ENCODE data around the gene PHKB. TPM values are rescaled to one million over a fixed set of nuclear protein-coding genes. Genes with fewer than 3 reads are reported as not detected.
"Not testable (repeated sequence)": the region's sequence is repeated elsewhere in the genome, so short reads cannot be mapped to it uniquely, and the experiment has no call there.

Gene PHKB
- total and polyA plus RNA-seq, 2 donors (not counting 1 experiment from before 2014, with no cell fraction given): 50.4 to 223 TPM

- intact Hi-C loops (cut with micrococcal nuclease); H3K4me3 Mint-ChIP-seq; H3K4me3 ChIP-seq (ENCODE audit: control extremely low read depth in 1 of 5, extremely low read depth in 1 of 5, insufficient read depth in 1 of 5, low read depth in 2 of 5, low read length in 4 of 5); H3K4me1 ChIP-seq (ENCODE audit: control insufficient read depth in 2 of 2, insufficient read depth in 2 of 2, low read length in 2 of 2); ATAC-seq (ENCODE audit: low read depth); H4K20me1 ChIP-seq (ENCODE audit: control insufficient read depth, insufficient read depth, low read length, poor library complexity, severe bottlenecking); H3K27ac ChIP-seq (ENCODE audit: low read length in 2 of 2); POLR2A ChIA-PET; H3K27me3 Mint-ChIP-seq; H3K27ac Mint-ChIP-seq; CTCF ChIA-PET; H2AFZ ChIP-seq (ENCODE audit: insufficient read depth, low read depth, low read length, poor library complexity, severe bottlenecking); H3K27me3 ChIP-seq (replicated peaks in 1 of 4; ENCODE audit: control extremely low read depth in 1 of 4, control insufficient read depth in 3 of 4, insufficient read depth in 4 of 4, low read length in 3 of 4); H3K4me2 ChIP-seq (replicated peaks; ENCODE audit: low read depth, low read length, poor library complexity, severe bottlenecking); H3K4me1 Mint-ChIP-seq; DNase-seq; H3K9ac ChIP-seq (ENCODE audit: low read length): not testable (repeated sequence)
- H3K9me3 Mint-ChIP-seq (ENCODE audit: insufficient read depth): peaks cover 17% of the 10 kb centered on the region
- Histone ChIP-seq H3K79me2 (ENCODE audit: control insufficient read depth, insufficient read depth, low read length) (peaks cover 25% of the 10 kb centered on the region), H3K9me3 (ENCODE audit: control extremely low read depth in 1 of 3, control insufficient read depth in 2 of 3, insufficient read depth in 1 of 3, low read length in 2 of 3) (peaks cover 3 to 24% (median 9%) of the 10 kb centered on the region in 3 donors), H3K36me3 (replicated peaks in 1 of 2; ENCODE audit: control extremely low read depth in 1 of 2, control insufficient read depth in 1 of 2, extremely low read depth in 1 of 2, insufficient read depth in 2 of 2, low read length in 1 of 2) (peaks cover 4 to 39% of the 10 kb centered on the region in 2 experiments)
- 93% methylated on average over 3 of the region's 6 CpGs for WGBS (ENCODE audit: insufficient coverage)
Measured at GRCh38 chr16:47544255-47544654, 83.1 kb downstream of the PHKB start.

GRCh38 chr16:47551185-47551584 is 90.1 kb downstream of the PHKB start:
- DNase-seq; H4K20me1 ChIP-seq (ENCODE audit: control insufficient read depth, insufficient read depth, low read length, poor library complexity, severe bottlenecking); intact Hi-C loops (cut with micrococcal nuclease); H3K27ac ChIP-seq (ENCODE audit: low read length in 2 of 2); H3K4me1 Mint-ChIP-seq; H2AFZ ChIP-seq (ENCODE audit: insufficient read depth, low read depth, low read length, poor library complexity, severe bottlenecking); H3K4me3 ChIP-seq (ENCODE audit: control extremely low read depth in 1 of 5, extremely low read depth in 1 of 5, insufficient read depth in 1 of 5, low read depth in 2 of 5, low read length in 4 of 5); H3K4me1 ChIP-seq (ENCODE audit: control insufficient read depth in 2 of 2, insufficient read depth in 2 of 2, low read length in 2 of 2); H3K4me2 ChIP-seq (replicated peaks; ENCODE audit: low read depth, low read length, poor library complexity, severe bottlenecking); H3K4me3 Mint-ChIP-seq; H3K9ac ChIP-seq (ENCODE audit: low read length); H3K27me3 Mint-ChIP-seq; H3K27me3 ChIP-seq (replicated peaks in 1 of 4; ENCODE audit: control extremely low read depth in 1 of 4, control insufficient read depth in 3 of 4, insufficient read depth in 4 of 4, low read length in 3 of 4); H3K27ac Mint-ChIP-seq; H3K9me3 Mint-ChIP-seq (ENCODE audit: insufficient read depth); POLR2A ChIA-PET; CTCF ChIA-PET; ATAC-seq (ENCODE audit: low read depth): not testable (repeated sequence)
- Histone ChIP-seq H3K36me3 (replicated peaks in 1 of 2; ENCODE audit: control extremely low read depth in 1 of 2, control insufficient read depth in 1 of 2, extremely low read depth in 1 of 2, insufficient read depth in 2 of 2, low read length in 1 of 2) (peaks cover 4 to 52% of the 10 kb centered on the region in 2 experiments), H3K9me3 (ENCODE audit: control extremely low read depth in 1 of 3, control insufficient read depth in 2 of 3, insufficient read depth in 1 of 3, low read length in 2 of 3) (peaks cover 0 to 17% (median 6%) of the 10 kb centered on the region in 3 donors), H3K79me2 (ENCODE audit: control insufficient read depth, insufficient read depth, low read length) (peaks cover 33% of the 10 kb centered on the region)
- no CpG with 5 or more reads among the region's 3 CpGs for WGBS (ENCODE audit: insufficient coverage)

GRCh38 chr16:47551767-47552166 is 90.6 kb downstream of the PHKB start:
- DNase-seq; CTCF ChIA-PET; H2AFZ ChIP-seq (ENCODE audit: insufficient read depth, low read depth, low read length, poor library complexity, severe bottlenecking); H3K4me3 ChIP-seq (ENCODE audit: control extremely low read depth in 1 of 5, extremely low read depth in 1 of 5, insufficient read depth in 1 of 5, low read depth in 2 of 5, low read length in 4 of 5); H3K9me3 Mint-ChIP-seq (ENCODE audit: insufficient read depth); H3K27ac ChIP-seq (ENCODE audit: low read length in 2 of 2); H3K4me2 ChIP-seq (replicated peaks; ENCODE audit: low read depth, low read length, poor library complexity, severe bottlenecking); intact Hi-C loops (cut with micrococcal nuclease); H3K27ac Mint-ChIP-seq; H4K20me1 ChIP-seq (ENCODE audit: control insufficient read depth, insufficient read depth, low read length, poor library complexity, severe bottlenecking); H3K9ac ChIP-seq (ENCODE audit: low read length); H3K4me1 ChIP-seq (ENCODE audit: control insufficient read depth in 2 of 2, insufficient read depth in 2 of 2, low read length in 2 of 2); H3K27me3 ChIP-seq (replicated peaks in 1 of 4; ENCODE audit: control extremely low read depth in 1 of 4, control insufficient read depth in 3 of 4, insufficient read depth in 4 of 4, low read length in 3 of 4); POLR2A ChIA-PET; H3K4me1 Mint-ChIP-seq; H3K27me3 Mint-ChIP-seq; H3K4me3 Mint-ChIP-seq; ATAC-seq (ENCODE audit: low read depth): not testable (repeated sequence)
- peaks cover 4 to 47% of the 10 kb centered on the region in 2 experiments for H3K36me3 ChIP-seq (replicated peaks in 1 of 2; ENCODE audit: control extremely low read depth in 1 of 2, control insufficient read depth in 1 of 2, extremely low read depth in 1 of 2, insufficient read depth in 2 of 2, low read length in 1 of 2)
- WGBS (ENCODE audit: insufficient coverage): 100% methylated on average over 2 of the region's 3 CpGs
- peaks cover 27% of the 10 kb centered on the region for H3K79me2 ChIP-seq (ENCODE audit: control insufficient read depth, insufficient read depth, low read length)
- peaks cover 0 to 11% (median 6%) of the 10 kb centered on the region in 3 donors for H3K9me3 ChIP-seq (ENCODE audit: control extremely low read depth in 1 of 3, control insufficient read depth in 2 of 3, insufficient read depth in 1 of 3, low read length in 2 of 3)

All from B cell (primary cell).